Measurements from ENCODE around the gene TRAFD1.
A peak's percentile ranks its signal among the peaks of the same experiment; 100 is the strongest.
"Not testable (repeated sequence)": the region's sequence is repeated elsewhere in the genome, so short reads cannot be mapped to it uniquely, and the experiment has no call there.

Gene TRAFD1

GRCh38 chr12:112125250-112125999 is at the start of gene TRAFD1:
TSS of gene TRAFD1 (plus strand) at chr12:112125560. CDS start at chr12:112130523, 4,963 bp downstream.
- peak; percentile 92 to 93 for DNase-seq (ENCODE audit: low read depth in 2 of 2)

- no peak for DNase-seq (ENCODE audit: low read depth in 2 of 2)
Observed at GRCh38 chr12:112087055-112087850, 38.1 kb upstream of the TRAFD1 start.

- no peak for DNase-seq (ENCODE audit: low read depth in 2 of 2)
Observed at GRCh38 chr12:112087851-112088250, 37.5 kb upstream of the TRAFD1 start.

GRCh38 chr12:112091563-112091962 is 33.8 kb upstream of the TRAFD1 start:
- no peak for DNase-seq (ENCODE audit: low read depth in 2 of 2)

- no peak for DNase-seq (ENCODE audit: low read depth in 2 of 2)
Observed at GRCh38 chr12:112096070-112096469, 29.3 kb upstream of the TRAFD1 start.

GRCh38 chr12:112096667-112097066 is 28.7 kb upstream of the TRAFD1 start:
- DNase-seq (ENCODE audit: low read depth in 2 of 2): no peak

GRCh38 chr12:112097641-112098040 is 27.7 kb upstream of the TRAFD1 start:
- no peak for DNase-seq (ENCODE audit: low read depth in 2 of 2)

- not testable (repeated sequence) for DNase-seq (ENCODE audit: low read depth in 2 of 2)
Observed at GRCh38 chr12:112100500-112100899, 24.9 kb upstream of the TRAFD1 start.

GRCh38 chr12:112102127-112102526 is 23.2 kb upstream of the TRAFD1 start:
- DNase-seq (ENCODE audit: low read depth in 2 of 2): no peak

- not testable (repeated sequence) for DNase-seq (ENCODE audit: low read depth in 2 of 2)
Observed at GRCh38 chr12:112102746-112103145, 22.6 kb upstream of the TRAFD1 start.

GRCh38 chr12:112103758-112104503 is 21.4 kb upstream of the TRAFD1 start:
- DNase-seq (ENCODE audit: low read depth in 2 of 2): no peak

- no peak for DNase-seq (ENCODE audit: low read depth in 2 of 2)
Observed at GRCh38 chr12:112105891-112106290, 19.5 kb upstream of the TRAFD1 start.

- no peak for DNase-seq (ENCODE audit: low read depth in 2 of 2)
Observed at GRCh38 chr12:112107306-112108201, 17.8 kb upstream of the TRAFD1 start.

- peak; percentile 66 to 67 for DNase-seq (ENCODE audit: low read depth in 2 of 2)
Observed at GRCh38 chr12:112108202-112109079, 16.9 kb upstream of the TRAFD1 start, which contains the start of gene NAA25. TSS of gene NAA25 (minus strand) at chr12:112108783. CDS start at chr12:112108773, 10 bp downstream.

GRCh38 chr12:112110787-112111662 is 14.3 kb upstream of the TRAFD1 start:
- not testable (repeated sequence) for DNase-seq (ENCODE audit: low read depth in 2 of 2)

GRCh38 chr12:112111931-112112330 is 13.4 kb upstream of the TRAFD1 start:
- no peak for DNase-seq (ENCODE audit: low read depth in 2 of 2)

- DNase-seq (ENCODE audit: low read depth in 2 of 2): no peak
Observed at GRCh38 chr12:112112409-112113133, 12.8 kb upstream of the TRAFD1 start.
